ENCODE results near the gene ACACA.

DNA sequence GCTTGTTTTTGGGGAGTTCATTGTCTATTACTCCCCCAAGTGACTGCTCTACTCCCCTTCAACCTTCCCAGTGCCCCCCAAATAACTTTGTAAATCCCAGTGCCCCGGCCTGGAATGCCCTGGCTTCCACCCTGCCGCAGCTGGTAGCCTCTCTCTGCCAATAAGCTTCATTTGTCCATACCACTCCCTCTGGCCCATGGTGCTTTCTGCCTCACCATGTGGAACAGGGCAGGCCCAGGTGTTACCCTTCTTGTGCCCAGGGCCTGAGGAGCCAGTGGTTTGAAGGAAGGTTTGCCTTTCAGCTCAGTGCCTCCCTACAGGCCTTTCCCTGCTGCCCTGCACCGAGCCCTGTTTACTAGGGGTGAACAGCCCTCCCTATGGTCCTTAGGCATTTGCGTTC, 323.7 kb downstream of the ACACA start:
- TF ChIP-seq CTCF (IDR thresholded peaks at IDR 0.05; ENCODE audit: low read depth, low read length, poor library complexity, severe bottlenecking) = no peak
- TF ChIP-seq EZH2phosphoT487 (IDR thresholded peaks at IDR 0.05; ENCODE audit: borderline replicate concordance, low read length) = no peak

All from DOHH2 (cell line).